K562 (cell line): ENCODE measurements around the gene SRSF1. TPM values are rescaled to one million over a fixed set of nuclear protein-coding genes. Genes with fewer than 3 reads are reported as not detected.
A peak's percentile ranks its signal among the peaks of the same experiment; 100 is the strongest.

Experiments used
- DMBX1 ChIP-seq: fragments of 250-450 bp; sonication (Bioruptor Pico); IDR thresholded peaks from 2 replicates; pipeline ENCODE4 v1.8.0; 2022; ENCODE audit warnings: inconsistent platforms, mild to moderate bottlenecking, moderate library complexity, borderline replicate concordance
- FOXP1 ChIP-seq: sonication (generic); formaldehyde crosslinking; IDR thresholded peaks from 2 replicates; pipeline ENCODE4 v1.8.0; 2022; ENCODE audit warnings: mild to moderate bottlenecking, missing genetic modification reagents
- JUN ChIP-seq, 2 experiments: sonication (generic) in 1 of 2; formaldehyde crosslinking in 1 of 2; IDR thresholded peaks; 2 replicates each; pipeline versions ENCODE4 v1.6.1 to v1.8.0; 2012 to 2022; ENCODE audit warnings: borderline replicate concordance in 2 of 2, mild to moderate bottlenecking in 2 of 2, improper control_type of control experiment in 1 of 2, low read depth in 1 of 2, low read length in 1 of 2, missing genetic modification reagents in 1 of 2
- KDM5B ChIP-seq: fragments of 200-600 bp; sonication (generic); IDR thresholded peaks from 2 replicates; pipeline ENCODE4 v1.6.1; 2012; ENCODE audit warnings: low read depth, mild to moderate bottlenecking, moderate library complexity, low read length, control low read depth, inconsistent platforms; ENCODE audit not compliant: insufficient replicate concordance
- MNT ChIP-seq, 2 experiments: fragments of 450-650 bp; conservative IDR thresholded peaks; 2 replicates each; pipeline ENCODE4 v1.6.1; 2017; ENCODE audit warnings: mild to moderate bottlenecking in 2 of 2, moderate library complexity in 2 of 2
- NCOR1 ChIP-seq: fragments of 450-650 bp; IDR thresholded peaks from 2 replicates; pipeline ENCODE4 v1.6.1; 2016; ENCODE audit warnings: mild to moderate bottlenecking, moderate library complexity
- NFATC3 ChIP-seq: fragments of 450-650 bp; IDR thresholded peaks from 2 replicates; pipeline ENCODE4 v1.6.1; 2017; ENCODE audit warnings: mild to moderate bottlenecking
- POLR2AphosphoS5 ChIP-seq: IDR thresholded peaks from 2 replicates; pipeline ENCODE4 v1.6.1; 2011; ENCODE audit warnings: mild to moderate bottlenecking, low read depth, low read length, moderate library complexity; ENCODE audit not compliant: control insufficient read depth, insufficient read depth
- SIN3B ChIP-seq: fragments of 450-650 bp; IDR thresholded peaks from 2 replicates; pipeline ENCODE4 v1.6.1; 2017; ENCODE audit warnings: low read depth, mild to moderate bottlenecking, moderate library complexity
- SNAPC5 ChIP-seq: fragments of 250-450 bp; sonication (Bioruptor Pico); IDR thresholded peaks from 2 replicates; pipeline ENCODE4 v1.8.0; 2021; ENCODE audit warnings: moderate library complexity, mild to moderate bottlenecking, inconsistent platforms
- TAF1 ChIP-seq: IDR thresholded peaks from 2 replicates; pipeline ENCODE4 v1.6.1; 2011; ENCODE audit warnings: mild to moderate bottlenecking, low read length, moderate library complexity; ENCODE audit not compliant: insufficient read depth, control insufficient read depth, severe bottlenecking; ENCODE audit errors: extremely low read depth
- TFE3 ChIP-seq: fragments of 450-650 bp; formaldehyde crosslinking; IDR thresholded peaks from 2 replicates; pipeline ENCODE4 v1.4.0; 2020; ENCODE audit warnings: mild to moderate bottlenecking, mixed read lengths
- TRIM28 ChIP-seq: fragments of 450-650 bp; IDR thresholded peaks from 2 replicates; pipeline ENCODE4 v1.6.1; 2017
- ZBTB7A ChIP-seq: IDR thresholded peaks from 2 replicates; pipeline ENCODE4 v1.6.1; 2011; ENCODE audit warnings: low read depth, mild to moderate bottlenecking, low read length, moderate library complexity, borderline replicate concordance; ENCODE audit not compliant: control insufficient read depth
- ZFP36 ChIP-seq: fragments of 150-350 bp; IDR thresholded peaks from 2 replicates; pipeline ENCODE4 v1.6.1; 2018; ENCODE audit warnings: low read length, low read depth; ENCODE audit not compliant: partially characterized antibody
- ZNF133 ChIP-seq: fragments of 250-450 bp; sonication (Bioruptor Pico); IDR thresholded peaks from 2 replicates; pipeline ENCODE4 v1.4.0; 2020; ENCODE audit warnings: mild to moderate bottlenecking
- ZNF212 ChIP-seq: fragments of 450-650 bp; formaldehyde crosslinking; IDR thresholded peaks from 2 replicates; pipeline ENCODE4 v1.4.0; 2020; ENCODE audit warnings: mild to moderate bottlenecking
- ZNF584 ChIP-seq: fragments of 200-800 bp; sonication (Bioruptor generic); IDR thresholded peaks from 2 replicates; pipeline ENCODE4 v1.6.1; 2016; ENCODE audit warnings: low read depth, mild to moderate bottlenecking, missing genetic modification characterization, missing compliant biosample characterization
- polyA plus RNA-seq, 8 experiments: library from polyadenylated mRNA; depleted of rRNA in 4 of 8; stranded (reverse) in 5 of 8; unstranded in 3 of 8; fragments of >200 nt; fragmentation: Nextera tagmentation in 2 of 8; fragmentation: Illumina TruSeq in 1 of 8; extraction: Ambion mirVana in 2 of 8; extraction: Trizol in 1 of 8; gene quantifications; 2 replicates each; pipeline versions ENCODE4 v1.2.1 to v1.2.3, GENCODE V29; 2011 to 2014; ENCODE audit warnings: inconsistent platforms in 1 of 8, missing spikeins in 1 of 8
- total RNA-seq, 7 experiments: library from RNA; depleted of rRNA in 6 of 7; stranded (reverse); fragments of >200 nt in 6 of 7; fragmentation: Illumina TruSeq in 2 of 7; extraction: Trizol in 2 of 7; gene quantifications; 2 replicates each; pipeline versions ENCODE4 v1.2.1 to v1.2.3, GENCODE V29; 2011 to 2021; ENCODE audit warnings: low replicate concordance in 1 of 7
- TF ChIP-seq, protein P1 (sequence below): sonication (generic); formaldehyde crosslinking; IDR thresholded peaks from 2 replicates; pipeline ENCODE4 v1.8.0; 2022; ENCODE audit warnings: mild to moderate bottlenecking, missing genetic modification reagents

The SRSF1 gene
- total and polyA plus RNA-seq, 9 of the 15 experiments (the other 6 are each of a cell fraction or from before 2014, with no cell fraction given), result 77.8 to 559 (median 442) TPM

GRCh38 chr17:58005031-58005727 lies 1.9 kb downstream of the SRSF1 start (continued):
- TF ChIP-seq JUN (IDR thresholded peaks at IDR 0.05; ENCODE audit: borderline replicate concordance, low read depth, low read length) (no peak), JUN (CRISPR knock-in tag; IDR thresholded peaks at IDR 0.05; ENCODE audit: borderline replicate concordance) (no peak), TFE3 (CRISPR knock-in tag) (no peak), POLR2AphosphoS5 (no peak), ZNF584 (CRISPR knock-in tag) (no peak), MNT (conservative IDR thresholded peaks at IDR 0.05) (peak in 1 of 2 experiments; percentile 36; a peak in 2 of 4 replicates), ZNF133 (CRISPR knock-in tag) (no peak), SIN3B (no peak), FOXP1 (0 out of 2 replicates have a peak, but pooled peaks have one; percentile 36), DMBX1 (CRISPR knock-in tag) (no peak), TAF1 (peak; percentile 20), ZBTB7A (no peak), SNAPC5 (CRISPR knock-in tag) (no peak), ZNF212 (no peak), TRIM28 (no peak), NCOR1 (0 out of 2 replicates have a peak, but pooled peaks have one; percentile 9), NFATC3 (0 out of 2 replicates have a peak, but pooled peaks have one; percentile 43), KDM5B (peak; percentile 36), ZFP36 (no peak)
- TF ChIP-seq, protein P1, sequence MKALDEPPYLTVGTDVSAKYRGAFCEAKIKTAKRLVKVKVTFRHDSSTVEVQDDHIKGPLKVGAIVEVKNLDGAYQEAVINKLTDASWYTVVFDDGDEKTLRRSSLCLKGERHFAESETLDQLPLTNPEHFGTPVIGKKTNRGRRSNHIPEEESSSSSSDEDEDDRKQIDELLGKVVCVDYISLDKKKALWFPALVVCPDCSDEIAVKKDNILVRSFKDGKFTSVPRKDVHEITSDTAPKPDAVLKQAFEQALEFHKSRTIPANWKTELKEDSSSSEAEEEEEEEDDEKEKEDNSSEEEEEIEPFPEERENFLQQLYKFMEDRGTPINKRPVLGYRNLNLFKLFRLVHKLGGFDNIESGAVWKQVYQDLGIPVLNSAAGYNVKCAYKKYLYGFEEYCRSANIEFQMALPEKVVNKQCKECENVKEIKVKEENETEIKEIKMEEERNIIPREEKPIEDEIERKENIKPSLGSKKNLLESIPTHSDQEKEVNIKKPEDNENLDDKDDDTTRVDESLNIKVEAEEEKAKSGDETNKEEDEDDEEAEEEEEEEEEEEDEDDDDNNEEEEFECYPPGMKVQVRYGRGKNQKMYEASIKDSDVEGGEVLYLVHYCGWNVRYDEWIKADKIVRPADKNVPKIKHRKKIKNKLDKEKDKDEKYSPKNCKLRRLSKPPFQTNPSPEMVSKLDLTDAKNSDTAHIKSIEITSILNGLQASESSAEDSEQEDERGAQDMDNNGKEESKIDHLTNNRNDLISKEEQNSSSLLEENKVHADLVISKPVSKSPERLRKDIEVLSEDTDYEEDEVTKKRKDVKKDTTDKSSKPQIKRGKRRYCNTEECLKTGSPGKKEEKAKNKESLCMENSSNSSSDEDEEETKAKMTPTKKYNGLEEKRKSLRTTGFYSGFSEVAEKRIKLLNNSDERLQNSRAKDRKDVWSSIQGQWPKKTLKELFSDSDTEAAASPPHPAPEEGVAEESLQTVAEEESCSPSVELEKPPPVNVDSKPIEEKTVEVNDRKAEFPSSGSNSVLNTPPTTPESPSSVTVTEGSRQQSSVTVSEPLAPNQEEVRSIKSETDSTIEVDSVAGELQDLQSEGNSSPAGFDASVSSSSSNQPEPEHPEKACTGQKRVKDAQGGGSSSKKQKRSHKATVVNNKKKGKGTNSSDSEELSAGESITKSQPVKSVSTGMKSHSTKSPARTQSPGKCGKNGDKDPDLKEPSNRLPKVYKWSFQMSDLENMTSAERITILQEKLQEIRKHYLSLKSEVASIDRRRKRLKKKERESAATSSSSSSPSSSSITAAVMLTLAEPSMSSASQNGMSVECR (CRISPR knock-in tag), result peak; percentile 19; the same call in 1 of the 2 replicates
